ENCODE data around the gene GK.

Gene GK

GRCh38 chrX:30655991-30656390 lies 2.8 kb downstream of the GK start:
- no peak for TF ChIP-seq ZBTB7A (IDR thresholded peaks at IDR 0.05; ENCODE audit: low read depth)
- no peak for TF ChIP-seq TAF1 (IDR thresholded peaks at IDR 0.05; ENCODE audit: low read depth)

- no peak for TF ChIP-seq TCF12 (IDR thresholded peaks at IDR 0.05; ENCODE audit: low read depth)
- no peak for TF ChIP-seq EP300 (IDR thresholded peaks at IDR 0.05; ENCODE audit: borderline replicate concordance)
- TF ChIP-seq, protein P1, sequence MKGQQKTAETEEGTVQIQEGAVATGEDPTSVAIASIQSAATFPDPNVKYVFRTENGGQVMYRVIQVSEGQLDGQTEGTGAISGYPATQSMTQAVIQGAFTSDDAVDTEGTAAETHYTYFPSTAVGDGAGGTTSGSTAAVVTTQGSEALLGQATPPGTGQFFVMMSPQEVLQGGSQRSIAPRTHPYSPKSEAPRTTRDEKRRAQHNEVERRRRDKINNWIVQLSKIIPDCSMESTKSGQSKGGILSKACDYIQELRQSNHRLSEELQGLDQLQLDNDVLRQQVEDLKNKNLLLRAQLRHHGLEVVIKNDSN (IDR thresholded peaks at IDR 0.05), result no peak
- no peak for TF ChIP-seq TEAD4 (IDR thresholded peaks at IDR 0.05)
- no peak for TF ChIP-seq CEBPB (IDR thresholded peaks at IDR 0.05)
- TF ChIP-seq MAX (IDR thresholded peaks at IDR 0.05), result no peak
- no peak for TF ChIP-seq CREB1 (IDR thresholded peaks at IDR 0.05; ENCODE audit: low read depth)
- TF ChIP-seq FOXM1 (IDR thresholded peaks at IDR 0.05; ENCODE audit: borderline replicate concordance, low read depth), result no peak
- TF ChIP-seq ZBTB7A (IDR thresholded peaks at IDR 0.05; ENCODE audit: low read depth), result no peak
- no peak for TF ChIP-seq EGR1 (IDR thresholded peaks at IDR 0.05)
- TF ChIP-seq RAD21 (IDR thresholded peaks at IDR 0.05; ENCODE audit: low read depth), result no peak
- no peak for TF ChIP-seq YY1 (IDR thresholded peaks at IDR 0.05; ENCODE audit: low read depth)
- no peak for TF ChIP-seq NFIC (IDR thresholded peaks at IDR 0.05)
These were observed 4.3 kb downstream of the GK start for GRCh38 chrX:30657196-30658161.

- no peak for TF ChIP-seq REST (IDR thresholded peaks at IDR 0.05; ENCODE audit: low read depth)
- no peak for TF ChIP-seq EGR1 (IDR thresholded peaks at IDR 0.05)
These were observed 6.2 kb downstream of the GK start for GRCh38 chrX:30659421-30659820.

DNA sequence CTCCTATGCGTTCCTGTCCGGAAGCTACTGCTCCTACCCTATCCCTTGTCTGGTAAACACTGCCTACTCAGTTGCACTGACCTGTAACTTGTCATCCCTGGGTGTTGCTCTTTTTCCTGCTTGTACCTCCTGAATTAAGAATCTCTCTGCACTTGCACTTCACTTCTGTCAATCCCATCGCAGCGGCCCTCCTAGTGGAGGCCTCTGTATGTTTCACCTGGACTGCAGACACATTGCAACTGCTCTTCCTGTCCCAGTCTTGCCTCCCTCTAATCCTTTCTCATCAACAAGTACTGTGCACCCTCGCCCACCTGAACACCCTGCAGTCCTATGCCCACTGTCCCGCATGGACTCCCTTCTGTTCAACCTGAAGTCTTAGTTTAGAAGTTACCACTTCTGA lies 8.0 kb downstream of the GK start:
- TF ChIP-seq, protein P1 (IDR thresholded peaks at IDR 0.05), result no peak
- TF ChIP-seq CREB1 (IDR thresholded peaks at IDR 0.05; ENCODE audit: low read depth) (no peak), MAX (IDR thresholded peaks at IDR 0.05) (no peak), EP300 (IDR thresholded peaks at IDR 0.05; ENCODE audit: borderline replicate concordance) (no peak), RAD21 (IDR thresholded peaks at IDR 0.05; ENCODE audit: low read depth) (no peak), TAF1 (IDR thresholded peaks at IDR 0.05; ENCODE audit: low read depth) (no peak), TCF12 (IDR thresholded peaks at IDR 0.05; ENCODE audit: low read depth) (no peak), REST (IDR thresholded peaks at IDR 0.05; ENCODE audit: low read depth) (no peak), CEBPB (IDR thresholded peaks at IDR 0.05) (no peak), NFIC (IDR thresholded peaks at IDR 0.05) (no peak), FOXM1 (IDR thresholded peaks at IDR 0.05; ENCODE audit: borderline replicate concordance, low read depth) (no peak), ZBTB7A (IDR thresholded peaks at IDR 0.05; ENCODE audit: low read depth) (no peak), EGR1 (IDR thresholded peaks at IDR 0.05) (no peak), YY1 (IDR thresholded peaks at IDR 0.05; ENCODE audit: low read depth) (no peak), TEAD4 (IDR thresholded peaks at IDR 0.05) (no peak)

GRCh38 chrX:30663322-30663721 lies 10.1 kb downstream of the GK start:
- TF ChIP-seq MAX (IDR thresholded peaks at IDR 0.05), result no peak
- TF ChIP-seq TAF1 (IDR thresholded peaks at IDR 0.05; ENCODE audit: low read depth), result no peak
- no peak for TF ChIP-seq EGR1 (IDR thresholded peaks at IDR 0.05)

- no peak for TF ChIP-seq EP300 (IDR thresholded peaks at IDR 0.05; ENCODE audit: borderline replicate concordance)
- TF ChIP-seq REST (IDR thresholded peaks at IDR 0.05; ENCODE audit: low read depth), result no peak
- no peak for TF ChIP-seq CEBPB (IDR thresholded peaks at IDR 0.05)
- no peak for TF ChIP-seq NFIC (IDR thresholded peaks at IDR 0.05)
- TF ChIP-seq TEAD4 (IDR thresholded peaks at IDR 0.05), result no peak
- no peak for TF ChIP-seq TAF1 (IDR thresholded peaks at IDR 0.05; ENCODE audit: low read depth)
- no peak for TF ChIP-seq EGR1 (IDR thresholded peaks at IDR 0.05)
- TF ChIP-seq, protein P1 (IDR thresholded peaks at IDR 0.05), result no peak
- TF ChIP-seq FOXM1 (IDR thresholded peaks at IDR 0.05; ENCODE audit: borderline replicate concordance, low read depth), result no peak
- TF ChIP-seq TCF12 (IDR thresholded peaks at IDR 0.05; ENCODE audit: low read depth), result no peak
- TF ChIP-seq MAX (IDR thresholded peaks at IDR 0.05), result no peak
- no peak for TF ChIP-seq ZBTB7A (IDR thresholded peaks at IDR 0.05; ENCODE audit: low read depth)
- TF ChIP-seq YY1 (IDR thresholded peaks at IDR 0.05; ENCODE audit: low read depth), result no peak
- no peak for TF ChIP-seq CREB1 (IDR thresholded peaks at IDR 0.05; ENCODE audit: low read depth)
- no peak for TF ChIP-seq RAD21 (IDR thresholded peaks at IDR 0.05; ENCODE audit: low read depth)
These were observed 12.2 kb downstream of the GK start for GRCh38 chrX:30665471-30665870.
